Measurements from ENCODE around the gene DUSP11.

DUSP11 gene

DNA sequence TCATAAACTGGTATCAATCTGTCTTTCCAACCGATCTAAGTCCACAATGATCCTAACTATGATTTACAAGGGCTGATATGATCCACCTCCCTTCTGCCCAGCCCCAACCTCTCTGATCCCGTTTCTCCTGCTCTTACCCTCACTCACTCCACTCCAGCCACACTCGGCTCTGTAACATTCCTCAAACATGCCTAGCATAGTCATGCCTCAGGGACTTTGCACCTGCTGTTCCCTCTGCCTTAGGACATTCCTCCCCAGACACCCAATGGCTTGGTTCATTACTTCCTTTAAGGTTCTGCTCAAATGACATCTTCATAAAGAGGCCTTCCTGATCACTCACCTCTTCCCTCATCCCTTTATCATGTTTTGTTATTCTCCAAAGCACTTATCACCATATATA is 9.2 kb downstream of the DUSP11 start:
- TF ChIP-seq POLR2AphosphoS5 (IDR thresholded peaks at IDR 0.05; ENCODE audit: low read depth, low read length) (no peak), FOXP2 (optimal IDR thresholded peaks at IDR 0.05; ENCODE audit: borderline replicate concordance, extremely low read depth, extremely low read length, insufficient read depth) (no peak), SIN3A (IDR thresholded peaks at IDR 0.05; ENCODE audit: borderline replicate concordance, insufficient read depth, low read length) (no peak), TAF1 (IDR thresholded peaks at IDR 0.05; ENCODE audit: borderline replicate concordance, insufficient read depth, low read length) (no peak)

DNA sequence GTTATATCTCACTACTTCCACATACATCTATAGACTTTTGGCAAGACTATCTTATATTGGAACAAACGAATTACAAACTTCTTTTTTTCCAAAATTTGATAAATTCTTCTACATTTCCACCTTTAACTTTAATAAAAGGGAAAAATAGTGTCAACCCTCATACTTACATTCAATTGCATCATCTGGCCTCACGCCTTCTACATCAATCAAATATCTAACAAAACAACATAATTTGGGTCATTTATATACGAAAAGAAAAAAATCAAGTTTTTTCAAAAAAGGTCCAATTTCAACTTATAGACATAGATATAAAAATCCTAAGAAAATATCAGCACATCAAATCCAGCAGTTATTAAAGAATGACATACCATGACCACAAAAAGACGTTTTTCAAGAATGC is 12.9 kb downstream of the DUSP11 start:
- TF ChIP-seq FOXP2 (optimal IDR thresholded peaks at IDR 0.05; ENCODE audit: borderline replicate concordance, extremely low read depth, extremely low read length, insufficient read depth) (no peak), SIN3A (IDR thresholded peaks at IDR 0.05; ENCODE audit: borderline replicate concordance, insufficient read depth, low read length) (no peak), POLR2AphosphoS5 (IDR thresholded peaks at IDR 0.05; ENCODE audit: low read depth, low read length) (no peak), TAF1 (IDR thresholded peaks at IDR 0.05; ENCODE audit: borderline replicate concordance, insufficient read depth, low read length) (no peak)
- TF ChIP-seq, protein P1, sequence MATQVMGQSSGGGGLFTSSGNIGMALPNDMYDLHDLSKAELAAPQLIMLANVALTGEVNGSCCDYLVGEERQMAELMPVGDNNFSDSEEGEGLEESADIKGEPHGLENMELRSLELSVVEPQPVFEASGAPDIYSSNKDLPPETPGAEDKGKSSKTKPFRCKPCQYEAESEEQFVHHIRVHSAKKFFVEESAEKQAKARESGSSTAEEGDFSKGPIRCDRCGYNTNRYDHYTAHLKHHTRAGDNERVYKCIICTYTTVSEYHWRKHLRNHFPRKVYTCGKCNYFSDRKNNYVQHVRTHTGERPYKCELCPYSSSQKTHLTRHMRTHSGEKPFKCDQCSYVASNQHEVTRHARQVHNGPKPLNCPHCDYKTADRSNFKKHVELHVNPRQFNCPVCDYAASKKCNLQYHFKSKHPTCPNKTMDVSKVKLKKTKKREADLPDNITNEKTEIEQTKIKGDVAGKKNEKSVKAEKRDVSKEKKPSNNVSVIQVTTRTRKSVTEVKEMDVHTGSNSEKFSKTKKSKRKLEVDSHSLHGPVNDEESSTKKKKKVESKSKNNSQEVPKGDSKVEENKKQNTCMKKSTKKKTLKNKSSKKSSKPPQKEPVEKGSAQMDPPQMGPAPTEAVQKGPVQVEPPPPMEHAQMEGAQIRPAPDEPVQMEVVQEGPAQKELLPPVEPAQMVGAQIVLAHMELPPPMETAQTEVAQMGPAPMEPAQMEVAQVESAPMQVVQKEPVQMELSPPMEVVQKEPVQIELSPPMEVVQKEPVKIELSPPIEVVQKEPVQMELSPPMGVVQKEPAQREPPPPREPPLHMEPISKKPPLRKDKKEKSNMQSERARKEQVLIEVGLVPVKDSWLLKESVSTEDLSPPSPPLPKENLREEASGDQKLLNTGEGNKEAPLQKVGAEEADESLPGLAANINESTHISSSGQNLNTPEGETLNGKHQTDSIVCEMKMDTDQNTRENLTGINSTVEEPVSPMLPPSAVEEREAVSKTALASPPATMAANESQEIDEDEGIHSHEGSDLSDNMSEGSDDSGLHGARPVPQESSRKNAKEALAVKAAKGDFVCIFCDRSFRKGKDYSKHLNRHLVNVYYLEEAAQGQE (IDR thresholded peaks at IDR 0.05; ENCODE audit: insufficient read depth in 1 of 2, low read depth in 2 of 2, low read length in 2 of 2): no peak

DNA sequence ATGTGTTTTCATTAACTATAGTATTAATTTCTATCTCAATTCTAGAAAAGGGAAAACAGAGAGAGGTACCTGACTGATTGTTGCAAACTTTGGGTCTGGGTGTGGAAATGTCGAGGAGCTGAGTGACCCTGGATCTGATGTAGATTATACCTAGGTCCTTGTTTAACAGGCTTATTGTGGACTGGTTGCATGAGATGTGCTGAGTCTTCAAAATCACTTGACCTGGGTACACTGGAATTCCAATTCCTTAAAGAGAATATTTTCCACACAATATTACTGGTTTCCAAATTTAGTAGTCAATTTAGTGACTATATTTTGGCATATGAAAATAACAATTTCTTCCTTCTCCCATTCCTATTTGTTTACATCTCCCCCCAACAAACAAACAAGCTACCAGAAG is 13.6 kb downstream of the DUSP11 start:
- TF ChIP-seq POLR2AphosphoS5 (IDR thresholded peaks at IDR 0.05; ENCODE audit: low read depth, low read length) (no peak), FOXP2 (optimal IDR thresholded peaks at IDR 0.05; ENCODE audit: borderline replicate concordance, extremely low read depth, extremely low read length, insufficient read depth) (no peak), TAF1 (IDR thresholded peaks at IDR 0.05; ENCODE audit: borderline replicate concordance, insufficient read depth, low read length) (no peak), SIN3A (IDR thresholded peaks at IDR 0.05; ENCODE audit: borderline replicate concordance, insufficient read depth, low read length) (no peak)
- TF ChIP-seq, protein P1 (IDR thresholded peaks at IDR 0.05; ENCODE audit: insufficient read depth in 1 of 2, low read depth in 2 of 2, low read length in 2 of 2): no peak

DNA sequence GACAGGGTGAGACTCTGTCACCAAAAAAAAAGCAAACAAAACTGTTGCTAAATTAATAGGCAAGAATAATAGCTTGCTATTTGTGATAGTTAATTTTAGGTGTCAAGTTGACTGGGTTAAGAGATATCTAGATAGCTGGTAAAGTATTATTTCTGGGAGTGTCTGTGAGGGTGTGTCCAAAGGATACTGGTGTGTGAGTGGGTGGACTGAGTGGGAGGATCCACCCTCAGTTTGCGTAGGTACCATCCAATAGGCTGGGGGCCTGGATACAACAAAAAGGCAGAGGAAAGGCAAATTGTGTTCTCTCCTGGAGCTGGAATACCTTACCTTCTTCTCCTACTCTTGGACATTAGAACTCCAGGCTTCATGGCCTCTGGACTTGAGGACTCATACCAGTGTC is 15.0 kb downstream of the DUSP11 start:
- TF ChIP-seq POLR2AphosphoS5 (IDR thresholded peaks at IDR 0.05; ENCODE audit: low read depth, low read length) (no peak), FOXP2 (optimal IDR thresholded peaks at IDR 0.05; ENCODE audit: borderline replicate concordance, extremely low read depth, extremely low read length, insufficient read depth) (no peak), SIN3A (IDR thresholded peaks at IDR 0.05; ENCODE audit: borderline replicate concordance, insufficient read depth, low read length) (no peak), TAF1 (IDR thresholded peaks at IDR 0.05; ENCODE audit: borderline replicate concordance, insufficient read depth, low read length) (no peak)
- TF ChIP-seq, protein P1 (IDR thresholded peaks at IDR 0.05; ENCODE audit: insufficient read depth in 1 of 2, low read depth in 2 of 2, low read length in 2 of 2): no peak

DNA sequence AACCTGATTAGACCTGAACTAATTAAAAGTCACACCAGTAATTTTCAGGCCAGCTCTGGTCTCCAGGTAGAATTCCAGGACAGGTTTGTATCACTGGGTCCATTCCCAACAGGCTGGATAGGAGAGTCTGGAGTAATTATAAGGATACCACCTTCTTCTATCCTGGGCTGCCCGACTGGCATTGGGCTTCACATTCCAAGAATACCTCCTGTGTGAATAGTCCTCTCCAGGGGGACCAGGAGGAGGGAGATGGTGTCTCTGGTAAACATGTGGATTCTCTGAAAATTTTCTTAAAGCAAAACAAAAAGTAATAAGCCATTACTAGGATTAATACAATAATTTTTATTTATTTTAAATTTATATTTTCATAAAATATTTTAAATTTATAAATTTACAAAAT is 17.3 kb downstream of the DUSP11 start:
- no peak for TF ChIP-seq FOXP2 (optimal IDR thresholded peaks at IDR 0.05; ENCODE audit: borderline replicate concordance, extremely low read depth, extremely low read length, insufficient read depth)
- TF ChIP-seq, protein P1 (IDR thresholded peaks at IDR 0.05; ENCODE audit: insufficient read depth in 1 of 2, low read depth in 2 of 2, low read length in 2 of 2): no peak
- TF ChIP-seq POLR2AphosphoS5 (IDR thresholded peaks at IDR 0.05; ENCODE audit: low read depth, low read length): no peak
